ENCODE results near the gene TNFRSF4.
"Not testable (repeated sequence)": the region's sequence is repeated elsewhere in the genome, so short reads cannot be mapped to it uniquely, and the experiment has no call there.

Gene TNFRSF4

DNA sequence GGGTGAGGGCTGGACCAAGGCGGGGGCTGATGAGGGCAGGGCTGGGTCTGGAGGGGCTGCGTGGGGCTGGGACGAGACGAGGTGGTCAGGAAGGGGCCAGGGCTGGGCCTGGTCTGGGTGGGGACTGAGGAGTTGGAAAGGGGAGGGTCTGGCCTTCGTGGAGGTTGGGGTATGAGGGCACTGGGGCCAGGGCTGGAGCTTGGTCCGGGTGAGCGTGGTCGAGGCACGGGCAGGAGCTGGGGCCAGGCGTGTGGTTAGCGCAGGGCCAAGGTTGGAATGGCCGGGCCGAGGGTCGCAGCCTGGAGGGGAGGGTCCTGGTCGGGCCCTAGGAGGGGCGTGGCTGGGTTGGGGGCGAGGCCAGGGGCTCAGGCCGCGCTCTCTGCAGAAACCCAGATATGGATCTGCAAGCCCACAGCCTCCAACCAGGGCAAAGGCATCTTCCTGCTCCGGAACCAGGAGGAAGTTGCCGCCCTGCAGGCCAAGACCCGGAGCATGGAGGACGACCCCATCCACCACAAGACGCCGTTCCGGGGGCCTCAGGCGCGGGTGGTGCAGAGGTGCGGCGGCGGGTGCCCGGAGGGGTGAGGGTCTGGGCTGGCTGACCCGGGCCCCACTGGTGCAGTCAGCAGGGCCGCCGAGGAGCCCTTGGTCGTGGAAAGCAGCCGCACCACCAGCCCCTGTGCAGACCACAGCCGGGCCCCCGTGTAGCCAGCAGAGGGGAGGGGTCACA lies 31.3 kb downstream of the TNFRSF4 start:
- DNase-seq (ENCODE audit: low spot score) = no peak

GRCh38 chr1:1181938-1182410 lies 32.0 kb downstream of the TNFRSF4 start:
- DNase-seq (ENCODE audit: low spot score) = no peak

- DNase-seq (ENCODE audit: low spot score) = no peak
These were observed 32.6 kb downstream of the TNFRSF4 start for GRCh38 chr1:1181129-1181937.

GRCh38 chr1:1179983-1180861 lies 33.7 kb downstream of the TNFRSF4 start:
- DNase-seq (ENCODE audit: low spot score) = no peak

- DNase-seq (ENCODE audit: low spot score) = no peak
These were observed 34.5 kb downstream of the TNFRSF4 start for GRCh38 chr1:1179346-1179982.

- no peak for DNase-seq (ENCODE audit: low spot score)
These were observed 35.1 kb downstream of the TNFRSF4 start for GRCh38 chr1:1178794-1179331.

GRCh38 chr1:1177452-1178206 lies 36.3 kb downstream of the TNFRSF4 start:
- DNase-seq (ENCODE audit: low spot score) = no peak

DNA sequence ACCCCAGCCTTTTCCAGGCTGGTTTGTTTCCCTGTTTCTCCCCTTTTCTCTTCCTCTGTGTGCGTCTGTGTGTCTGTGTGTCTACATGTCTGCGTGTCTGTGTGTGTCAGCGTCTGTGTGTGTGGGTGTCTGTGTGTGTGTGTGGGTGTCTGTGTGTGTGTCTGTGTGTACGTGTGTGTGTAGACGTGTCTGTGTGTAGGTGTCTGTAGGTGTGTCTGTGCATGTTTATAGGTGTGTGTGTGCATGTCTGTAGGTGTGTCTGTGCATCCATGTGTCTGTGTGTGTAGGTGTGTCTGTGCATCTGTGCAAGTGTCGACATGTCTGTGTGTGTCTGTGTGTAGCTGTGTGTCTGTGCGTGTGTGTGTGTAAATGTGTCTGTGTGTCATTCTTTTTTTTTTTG lies 37.0 kb downstream of the TNFRSF4 start:
- DNase-seq (ENCODE audit: low spot score) = no peak

DNA sequence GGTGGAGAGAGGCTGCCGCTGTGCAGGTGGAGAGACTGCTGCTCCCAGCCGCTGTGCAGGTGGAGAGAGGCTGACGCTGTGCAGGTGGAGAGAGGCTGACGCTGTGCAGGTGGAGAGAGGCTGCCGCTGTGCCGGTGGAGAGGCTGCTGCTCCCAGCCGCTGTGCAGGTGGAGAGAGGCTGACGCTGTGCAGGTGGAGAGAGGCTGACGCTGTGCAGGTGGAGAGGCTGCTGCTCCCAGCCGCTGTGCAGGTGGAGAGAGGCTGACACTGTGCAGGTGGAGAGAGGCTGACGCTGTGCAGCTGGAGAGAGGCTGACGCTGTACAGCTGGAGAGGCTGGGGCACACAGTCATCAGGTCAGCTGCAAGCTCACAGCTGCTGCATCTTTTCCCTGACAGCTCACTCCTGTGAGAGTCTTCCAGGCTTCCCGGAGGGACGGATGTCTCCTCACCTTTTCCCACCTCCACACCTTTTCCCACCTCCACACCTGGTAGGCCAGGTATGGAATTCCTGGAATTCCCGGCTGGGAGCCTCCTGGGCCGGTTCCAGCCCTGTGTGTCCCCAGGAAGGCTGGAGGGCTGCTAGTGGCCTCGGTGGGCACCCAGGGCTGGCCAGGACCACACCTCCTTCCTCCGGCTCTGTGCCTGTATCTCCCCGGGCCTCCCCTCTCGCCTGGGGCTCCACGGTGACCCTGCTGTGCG lies 37.7 kb downstream of the TNFRSF4 start:
- DNase-seq (ENCODE audit: low spot score) = not testable (repeated sequence)

DNA sequence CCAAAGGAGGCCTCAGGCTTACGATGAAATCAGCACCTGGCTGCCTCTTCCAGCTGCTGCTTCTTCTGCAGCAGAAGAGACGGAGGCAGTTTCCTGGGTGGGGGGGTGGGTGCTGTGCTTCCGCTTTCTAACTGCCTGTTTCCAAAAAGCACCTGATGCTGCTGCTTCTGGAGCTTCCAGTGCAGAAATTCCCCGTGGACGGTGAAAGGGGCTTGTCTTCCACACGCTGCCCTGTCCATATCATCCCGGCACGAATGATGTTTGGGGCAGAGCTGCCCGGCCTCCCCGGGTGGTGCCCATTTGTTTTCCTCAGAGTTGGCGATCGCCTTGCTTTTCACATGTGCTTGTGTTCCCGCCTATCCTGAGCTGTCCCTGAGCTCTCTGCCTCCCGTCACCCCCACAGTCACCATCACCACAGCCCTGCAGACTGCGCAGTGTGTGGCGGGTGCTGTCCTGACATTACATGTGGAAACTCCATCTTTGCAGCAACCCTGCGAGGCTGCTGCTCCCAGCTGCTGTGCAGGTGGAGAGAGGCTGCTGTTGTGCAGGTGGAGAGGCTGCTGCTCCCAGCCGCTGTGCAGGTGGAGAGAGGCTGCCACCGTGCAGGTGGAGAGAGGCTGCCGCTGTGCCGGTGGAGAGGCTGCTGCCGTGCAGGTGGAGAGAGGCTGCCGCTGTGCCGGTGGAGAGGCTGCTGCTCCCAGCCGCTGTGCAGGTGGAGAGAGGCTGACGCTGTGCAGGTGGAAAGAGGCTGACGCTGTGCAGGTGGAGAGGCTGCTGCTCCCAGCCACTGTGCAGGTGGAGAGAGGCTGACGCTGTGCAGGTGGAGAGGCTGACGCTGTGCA lies 38.5 kb downstream of the TNFRSF4 start:
- no peak for DNase-seq (ENCODE audit: low spot score)

- DNase-seq (ENCODE audit: low spot score) = no peak
These were observed 40.0 kb downstream of the TNFRSF4 start, which contains the start of gene TTLL10 for GRCh38 chr1:1173793-1174415. TTLL10 (plus strand) TSS chr1:1173880; CDS start chr1:1179216, 5,336 bp downstream.

DNA sequence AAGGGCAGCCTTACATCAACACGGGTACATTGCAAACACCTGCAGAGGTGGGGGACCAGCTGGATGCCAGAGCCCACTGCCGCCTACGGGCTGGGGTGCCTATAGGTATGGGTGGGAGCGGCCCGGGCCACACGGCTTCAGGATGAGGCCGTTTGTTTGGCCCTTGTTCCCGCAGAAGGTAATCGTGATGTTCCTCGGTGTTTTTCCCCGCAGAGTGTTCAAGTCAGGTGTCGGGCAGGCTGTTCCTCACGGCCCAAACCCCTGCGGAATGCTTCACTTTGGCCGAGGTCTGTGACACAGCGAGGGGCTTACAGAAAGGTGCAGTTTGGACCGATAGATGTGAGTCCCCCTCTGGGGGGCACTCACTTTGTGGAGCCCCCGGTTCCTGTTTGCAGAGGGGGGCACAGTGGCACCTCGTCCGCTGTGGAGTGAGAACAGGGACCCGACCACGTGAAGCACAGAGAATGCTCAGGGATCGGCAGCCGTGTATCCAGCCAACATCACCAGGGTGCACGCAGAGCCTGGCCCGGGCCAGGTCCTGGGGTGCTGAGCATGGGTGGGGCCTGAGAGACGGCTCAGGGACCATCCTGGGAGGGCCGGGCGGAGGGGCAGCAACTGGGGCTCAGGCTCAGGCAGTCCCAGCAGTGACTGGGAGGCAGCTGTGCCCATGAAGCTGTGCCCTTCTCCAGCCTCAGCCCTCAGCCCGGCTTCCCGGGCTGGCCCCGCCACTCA lies 40.7 kb downstream of the TNFRSF4 start:
- no peak for DNase-seq (ENCODE audit: low spot score)

GRCh38 chr1:1171546-1172340 lies 42.2 kb downstream of the TNFRSF4 start:
- no peak for DNase-seq (ENCODE audit: low spot score)

GRCh38 chr1:1171161-1171545 lies 42.8 kb downstream of the TNFRSF4 start:
- no peak for DNase-seq (ENCODE audit: low spot score)

GRCh38 chr1:1170215-1171091 lies 43.5 kb downstream of the TNFRSF4 start:
- no peak for DNase-seq (ENCODE audit: low spot score)

Measured in AG08395 (cell line).